Measurements from ENCODE around the gene SAMD3. TPM values are rescaled to one million over a fixed set of nuclear protein-coding genes. Genes with fewer than 3 reads are reported as not detected.
"Not testable (repeated sequence)": the region's sequence is repeated elsewhere in the genome, so short reads cannot be mapped to it uniquely, and the experiment has no call there.

SAMD3 gene
- total RNA-seq, 1 donor from 2014 or later: not detected

DNA sequence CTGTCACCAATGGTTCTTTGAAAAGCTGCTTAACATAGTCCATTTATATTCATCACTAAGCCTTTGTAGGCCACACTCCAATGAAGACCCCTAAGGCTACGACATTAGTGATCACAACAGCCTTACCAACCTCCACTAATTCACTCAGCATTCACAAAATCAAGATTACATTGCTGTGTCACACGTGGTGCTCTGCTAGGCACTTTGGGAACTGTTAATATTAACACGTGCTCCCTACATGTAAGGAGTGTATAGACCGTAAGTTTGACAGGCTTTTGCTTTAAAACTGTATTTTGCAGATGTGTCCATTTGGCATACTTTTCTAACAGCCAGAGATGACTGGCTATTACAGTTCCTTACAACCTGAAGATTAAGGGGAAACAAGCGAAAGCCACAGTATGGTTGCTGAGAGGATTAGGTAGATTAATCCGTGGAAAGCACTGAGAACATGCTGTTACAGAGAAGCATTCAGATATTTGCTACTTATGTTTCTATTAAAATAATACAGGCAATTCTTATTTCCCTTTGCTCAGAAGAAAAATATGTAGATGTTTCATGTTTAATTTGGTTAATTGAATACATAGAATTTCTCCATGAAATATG, 69.7 kb downstream of the SAMD3 start:
- TF ChIP-seq, protein P1, sequence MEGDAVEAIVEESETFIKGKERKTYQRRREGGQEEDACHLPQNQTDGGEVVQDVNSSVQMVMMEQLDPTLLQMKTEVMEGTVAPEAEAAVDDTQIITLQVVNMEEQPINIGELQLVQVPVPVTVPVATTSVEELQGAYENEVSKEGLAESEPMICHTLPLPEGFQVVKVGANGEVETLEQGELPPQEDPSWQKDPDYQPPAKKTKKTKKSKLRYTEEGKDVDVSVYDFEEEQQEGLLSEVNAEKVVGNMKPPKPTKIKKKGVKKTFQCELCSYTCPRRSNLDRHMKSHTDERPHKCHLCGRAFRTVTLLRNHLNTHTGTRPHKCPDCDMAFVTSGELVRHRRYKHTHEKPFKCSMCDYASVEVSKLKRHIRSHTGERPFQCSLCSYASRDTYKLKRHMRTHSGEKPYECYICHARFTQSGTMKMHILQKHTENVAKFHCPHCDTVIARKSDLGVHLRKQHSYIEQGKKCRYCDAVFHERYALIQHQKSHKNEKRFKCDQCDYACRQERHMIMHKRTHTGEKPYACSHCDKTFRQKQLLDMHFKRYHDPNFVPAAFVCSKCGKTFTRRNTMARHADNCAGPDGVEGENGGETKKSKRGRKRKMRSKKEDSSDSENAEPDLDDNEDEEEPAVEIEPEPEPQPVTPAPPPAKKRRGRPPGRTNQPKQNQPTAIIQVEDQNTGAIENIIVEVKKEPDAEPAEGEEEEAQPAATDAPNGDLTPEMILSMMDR (conservative IDR thresholded peaks at IDR 0.05; ENCODE audit: low read depth, low read length): no peak
- no peak for DNase-seq (ENCODE audit: low read depth)
- H3K4me3 ChIP-seq (ENCODE audit: low read depth, low read length): no peak overlapping the region

DNA sequence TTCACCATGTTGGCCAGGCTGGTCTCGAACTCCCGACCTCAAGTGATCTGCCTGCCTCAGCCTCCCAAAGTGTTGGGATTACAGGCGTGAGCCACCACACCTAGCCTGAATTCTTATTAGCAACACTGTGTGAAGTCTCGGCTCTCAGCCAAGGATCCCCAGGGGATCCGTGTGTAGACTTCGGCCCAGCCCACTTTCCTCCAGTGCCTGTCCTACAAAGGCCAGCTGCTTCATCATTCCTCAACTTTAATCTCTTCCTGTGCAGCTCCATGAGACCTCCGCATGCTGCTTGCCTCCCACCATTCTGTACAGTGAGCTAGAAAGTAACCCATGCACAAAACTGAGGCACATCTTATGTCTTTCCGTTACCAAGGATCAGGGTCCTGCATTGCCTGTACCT, 71.8 kb downstream of the SAMD3 start:
- TF ChIP-seq, protein P1 (conservative IDR thresholded peaks at IDR 0.05; ENCODE audit: low read depth, low read length): no peak
- no peak overlapping the region for H3K4me3 ChIP-seq (ENCODE audit: low read depth, low read length)
- no peak for DNase-seq (ENCODE audit: low read depth)

DNA sequence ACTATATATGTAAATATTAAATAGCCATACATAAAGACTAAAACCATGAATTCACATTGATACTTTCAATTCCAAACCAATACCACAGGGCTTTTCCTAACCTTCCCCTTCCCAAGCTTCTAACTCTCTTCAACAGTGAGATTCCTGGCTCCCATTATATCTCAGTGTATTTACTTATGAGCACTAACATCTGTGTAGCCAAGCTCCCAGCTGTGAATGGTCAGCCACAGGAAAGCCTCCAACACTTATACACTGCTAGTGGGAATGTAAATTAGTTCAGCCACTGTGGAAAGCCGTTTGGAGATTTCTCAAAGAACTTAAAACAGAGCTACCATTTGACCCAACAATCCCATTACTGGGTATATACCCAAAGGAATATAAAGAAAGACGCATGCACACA, 73.7 kb downstream of the SAMD3 start:
- not testable (repeated sequence) for DNase-seq (ENCODE audit: low read depth); H3K4me3 ChIP-seq (ENCODE audit: low read depth, low read length)

DNA sequence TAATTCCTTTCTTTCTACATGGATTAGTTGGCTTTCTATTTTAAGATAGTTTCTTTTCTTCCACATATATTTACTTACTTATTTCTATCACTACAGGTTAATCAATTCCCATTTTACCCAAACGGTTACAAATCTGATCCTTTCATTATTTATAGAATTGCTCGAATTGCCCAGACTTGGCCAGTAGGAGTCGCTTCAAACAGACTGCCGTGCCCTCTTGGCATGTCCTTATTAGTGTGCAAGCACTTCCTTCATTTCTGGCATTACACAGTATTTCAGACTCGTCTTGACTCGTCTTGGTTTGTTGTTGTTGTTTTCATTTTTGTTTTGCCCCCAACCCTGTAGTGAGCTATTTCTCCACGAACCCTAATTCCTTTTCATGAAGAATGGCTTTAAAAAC, 74.6 kb downstream of the SAMD3 start:
- H3K4me3 ChIP-seq (ENCODE audit: low read depth, low read length): no peak overlapping the region
- TF ChIP-seq, protein P1 (conservative IDR thresholded peaks at IDR 0.05; ENCODE audit: low read depth, low read length): peak; percentile 35
- no peak for DNase-seq (ENCODE audit: low read depth)

DNA sequence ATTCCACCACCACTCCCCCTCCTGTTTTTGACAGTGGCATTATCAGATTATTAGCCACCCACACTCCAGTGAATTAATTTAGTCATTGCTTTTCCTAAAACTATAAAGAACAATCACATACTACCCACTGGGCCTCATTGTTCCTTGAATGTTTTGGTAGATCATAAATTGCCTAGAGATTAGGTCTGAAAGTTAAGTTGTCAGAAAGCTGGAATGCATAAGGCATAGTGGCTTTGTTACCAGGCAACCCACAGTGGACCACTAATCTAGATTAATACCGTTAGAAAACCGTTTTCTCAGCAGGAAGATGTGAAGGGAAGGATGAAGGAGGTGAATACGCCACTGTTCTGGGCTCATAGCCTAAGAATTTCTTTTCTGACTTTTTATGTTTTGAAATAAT, 75.6 kb downstream of the SAMD3 start:
- TF ChIP-seq, protein P1 (conservative IDR thresholded peaks at IDR 0.05; ENCODE audit: low read depth, low read length): no peak
- no peak for DNase-seq (ENCODE audit: low read depth)
- no peak overlapping the region for H3K4me3 ChIP-seq (ENCODE audit: low read depth, low read length)

DNA sequence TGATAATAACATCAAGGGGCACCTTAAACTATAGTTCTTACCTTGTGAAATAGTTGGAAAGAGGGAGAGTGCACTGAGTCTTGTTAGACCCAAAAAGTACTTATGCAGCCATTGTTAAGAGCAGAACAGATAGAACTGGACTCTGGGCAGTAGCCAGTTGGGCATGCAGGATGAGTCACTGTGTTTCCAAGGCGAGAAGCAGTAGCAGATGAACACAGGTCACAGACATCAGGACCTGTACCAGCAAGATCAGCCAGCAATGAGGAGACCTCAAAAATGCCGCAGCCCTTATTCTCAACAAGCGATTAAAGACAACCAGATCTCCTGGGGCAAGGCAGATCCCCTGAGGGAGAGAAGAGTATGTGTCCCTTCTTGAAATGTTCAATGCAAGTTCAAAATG, 79.0 kb downstream of the SAMD3 start:
- TF ChIP-seq, protein P1 (conservative IDR thresholded peaks at IDR 0.05; ENCODE audit: low read depth, low read length): no peak
- H3K4me3 ChIP-seq (ENCODE audit: low read depth, low read length): no peak overlapping the region
- DNase-seq (ENCODE audit: low read depth): peak; percentile 31

DNA sequence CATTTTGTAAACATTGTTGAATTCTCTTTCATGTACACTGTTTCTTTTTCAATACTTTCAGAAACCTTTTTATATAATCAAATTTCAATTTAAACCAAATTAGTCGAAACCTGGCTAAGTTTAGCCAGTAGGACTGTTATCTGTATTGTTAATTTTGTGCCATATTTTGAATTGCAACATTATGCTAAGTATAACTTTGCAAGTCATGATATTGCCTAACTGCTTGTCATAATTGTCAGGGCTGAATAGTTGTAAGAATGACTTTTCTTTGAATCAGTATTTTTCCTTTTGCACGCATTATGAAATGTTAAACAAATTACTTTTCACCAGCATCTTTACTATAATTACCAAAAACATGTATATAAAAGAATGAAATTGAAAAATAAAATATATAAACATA, 82.7 kb downstream of the SAMD3 start:
- TF ChIP-seq, protein P1 (conservative IDR thresholded peaks at IDR 0.05; ENCODE audit: low read depth, low read length): no peak
- no peak overlapping the region for H3K4me3 ChIP-seq (ENCODE audit: low read depth, low read length)
- DNase-seq (ENCODE audit: low read depth): no peak
